Esophagus muscularis mucosa (tissue), 4 donors: ENCODE measurements around the gene RRBP1.

Source experiments
- EP300 ChIP-seq: sonication (generic); formaldehyde crosslinking; IDR thresholded peaks from one replicate; pipeline ENCODE4 v1.6.1; 2017; ENCODE audit warnings: antibody characterized with exemption
- POLR2A ChIP-seq: fragments of 450-650 bp; IDR thresholded peaks from one replicate; pipeline ENCODE4 v1.6.1; 2017; ENCODE audit warnings: antibody characterized with exemption, moderate library complexity, mild to moderate bottlenecking, low read depth
- TF ChIP-seq, protein P1 (sequence below), 3 experiments: fragments of 200-600 bp in 2 of 3; fragments of 450-650 bp in 1 of 3; sonication (generic) in 2 of 3; IDR thresholded peaks; one replicate each; pipeline ENCODE4 v1.5.1; 2017 to 2019; ENCODE audit warnings: antibody characterized with exemption in 3 of 3, mild to moderate bottlenecking in 2 of 3, moderate library complexity in 1 of 3

GRCh38 chr20:17711267-17711627 lies 29.2 kb upstream of the RRBP1 start:
- TF ChIP-seq, protein P1, sequence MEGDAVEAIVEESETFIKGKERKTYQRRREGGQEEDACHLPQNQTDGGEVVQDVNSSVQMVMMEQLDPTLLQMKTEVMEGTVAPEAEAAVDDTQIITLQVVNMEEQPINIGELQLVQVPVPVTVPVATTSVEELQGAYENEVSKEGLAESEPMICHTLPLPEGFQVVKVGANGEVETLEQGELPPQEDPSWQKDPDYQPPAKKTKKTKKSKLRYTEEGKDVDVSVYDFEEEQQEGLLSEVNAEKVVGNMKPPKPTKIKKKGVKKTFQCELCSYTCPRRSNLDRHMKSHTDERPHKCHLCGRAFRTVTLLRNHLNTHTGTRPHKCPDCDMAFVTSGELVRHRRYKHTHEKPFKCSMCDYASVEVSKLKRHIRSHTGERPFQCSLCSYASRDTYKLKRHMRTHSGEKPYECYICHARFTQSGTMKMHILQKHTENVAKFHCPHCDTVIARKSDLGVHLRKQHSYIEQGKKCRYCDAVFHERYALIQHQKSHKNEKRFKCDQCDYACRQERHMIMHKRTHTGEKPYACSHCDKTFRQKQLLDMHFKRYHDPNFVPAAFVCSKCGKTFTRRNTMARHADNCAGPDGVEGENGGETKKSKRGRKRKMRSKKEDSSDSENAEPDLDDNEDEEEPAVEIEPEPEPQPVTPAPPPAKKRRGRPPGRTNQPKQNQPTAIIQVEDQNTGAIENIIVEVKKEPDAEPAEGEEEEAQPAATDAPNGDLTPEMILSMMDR (IDR thresholded peaks at IDR 0.05): no peak
- no peak for TF ChIP-seq EP300
- no peak for TF ChIP-seq POLR2A
